BE2C (cell line): ENCODE measurements around the gene QDPR.
"Not testable (repeated sequence)": the region's sequence is repeated elsewhere in the genome, so short reads cannot be mapped to it uniquely, and the experiment has no call there.

Experiments used
- DNase-seq: peaks from one replicate; pipeline ENCODE4 v3.0.0-alpha.2; 2020
- H3K27me3 ChIP-seq: fragments of 250-450 bp; sonication (Bioruptor Pico); 2 replicates; pipeline ENCODE4 v1.5.1; 2020; ENCODE audit warnings: mild to moderate bottlenecking
- H3K36me3 ChIP-seq: fragments of 250-450 bp; sonication (Bioruptor Pico); 2 replicates; pipeline ENCODE4 v1.5.1; 2020; ENCODE audit warnings: mild to moderate bottlenecking
- H3K4me1 ChIP-seq: fragments of 250-450 bp; sonication (Bioruptor Pico); 2 replicates; pipeline ENCODE4 v1.5.1; 2020
- H3K4me3 ChIP-seq: 2 replicates; pipeline ENCODE4 v1.5.1; 2011; ENCODE audit warnings: low read depth, low read length
- H3K9me3 ChIP-seq: fragments of 250-450 bp; sonication (Bioruptor Pico); 2 replicates; pipeline ENCODE4 v1.5.1; 2020
- TF ChIP-seq, protein P1 (sequence below): IDR thresholded peaks from 2 replicates; pipeline ENCODE4 v1.5.1; 2012; ENCODE audit warnings: mild to moderate bottlenecking, low read depth, low read length

QDPR gene

DNA sequence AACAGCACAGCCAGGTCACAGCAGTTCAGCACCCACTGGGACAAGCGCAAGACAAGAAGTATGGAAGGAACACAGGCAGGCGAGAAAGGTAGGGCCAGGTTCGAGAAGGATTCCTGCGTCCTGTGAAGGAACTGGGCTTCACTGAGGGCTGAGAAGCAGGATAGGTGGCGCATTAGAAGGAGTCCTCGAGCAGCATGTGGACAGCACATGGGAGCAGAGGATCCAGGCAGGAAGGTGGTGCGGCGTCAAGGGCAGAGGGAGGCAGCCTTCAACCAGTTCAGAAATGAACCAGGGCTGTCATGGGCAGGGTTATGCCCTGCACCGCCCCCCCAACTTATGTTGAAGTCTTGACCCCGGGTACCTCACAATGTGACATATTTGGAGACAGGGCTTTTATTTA, 34.3 kb upstream of the QDPR start:
- DNase-seq: no peak
- Histone ChIP-seq H3K9me3 (no peaks in the 10 kb centered on the region), H3K4me3 (no peak overlapping the region), H3K4me1 (peaks cover 7% of the 10 kb centered on the region; the same call in 1 of the 2 replicates), H3K36me3 (no peaks in the 10 kb centered on the region), H3K27me3 (no peaks in the 10 kb centered on the region)
- TF ChIP-seq, protein P1, sequence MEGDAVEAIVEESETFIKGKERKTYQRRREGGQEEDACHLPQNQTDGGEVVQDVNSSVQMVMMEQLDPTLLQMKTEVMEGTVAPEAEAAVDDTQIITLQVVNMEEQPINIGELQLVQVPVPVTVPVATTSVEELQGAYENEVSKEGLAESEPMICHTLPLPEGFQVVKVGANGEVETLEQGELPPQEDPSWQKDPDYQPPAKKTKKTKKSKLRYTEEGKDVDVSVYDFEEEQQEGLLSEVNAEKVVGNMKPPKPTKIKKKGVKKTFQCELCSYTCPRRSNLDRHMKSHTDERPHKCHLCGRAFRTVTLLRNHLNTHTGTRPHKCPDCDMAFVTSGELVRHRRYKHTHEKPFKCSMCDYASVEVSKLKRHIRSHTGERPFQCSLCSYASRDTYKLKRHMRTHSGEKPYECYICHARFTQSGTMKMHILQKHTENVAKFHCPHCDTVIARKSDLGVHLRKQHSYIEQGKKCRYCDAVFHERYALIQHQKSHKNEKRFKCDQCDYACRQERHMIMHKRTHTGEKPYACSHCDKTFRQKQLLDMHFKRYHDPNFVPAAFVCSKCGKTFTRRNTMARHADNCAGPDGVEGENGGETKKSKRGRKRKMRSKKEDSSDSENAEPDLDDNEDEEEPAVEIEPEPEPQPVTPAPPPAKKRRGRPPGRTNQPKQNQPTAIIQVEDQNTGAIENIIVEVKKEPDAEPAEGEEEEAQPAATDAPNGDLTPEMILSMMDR: no peak

DNA sequence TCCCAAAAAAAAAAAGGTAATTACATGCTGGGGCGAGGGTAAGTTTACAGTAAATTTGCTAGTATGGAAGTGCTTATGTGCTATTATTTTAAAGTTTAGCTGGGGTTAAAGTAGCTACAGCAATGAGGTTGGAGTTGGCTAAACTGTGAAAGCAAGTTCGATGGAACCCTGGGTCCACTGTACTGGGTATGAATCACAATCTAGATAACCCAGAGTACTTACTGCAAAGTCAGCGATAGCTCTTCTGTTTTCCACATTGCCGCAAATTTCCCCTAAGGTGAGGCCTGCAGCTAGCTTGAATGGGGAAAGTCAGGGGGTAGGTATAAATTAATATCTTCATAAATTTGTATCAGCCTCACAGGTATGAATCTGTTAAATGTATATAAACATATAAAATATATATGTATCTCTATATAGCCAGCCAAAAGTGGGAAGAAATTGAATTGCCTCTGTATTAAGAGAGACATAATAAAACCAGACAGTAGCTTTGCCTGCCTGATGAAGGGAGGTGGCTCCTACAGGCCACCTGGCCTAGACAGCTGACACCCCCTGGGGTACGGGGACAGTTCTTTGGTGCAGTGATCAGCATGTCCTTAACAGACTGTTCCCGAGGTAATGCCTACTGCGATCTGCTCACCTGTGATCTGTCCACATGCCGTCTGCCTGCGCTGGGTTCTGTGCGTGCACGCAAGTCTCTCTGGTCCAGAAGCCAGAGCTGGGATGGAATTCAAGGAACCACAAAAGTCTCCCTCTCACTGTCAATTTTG, 33.7 kb upstream of the QDPR start:
- TF ChIP-seq, protein P1: no peak
- peaks cover 7% of the 10 kb centered on the region; the same call in 1 of the 2 replicates for H3K4me1 ChIP-seq

GRCh38 chr4:17544831-17545234, 32.9 kb upstream of the QDPR start:
- Histone ChIP-seq H3K27me3 (no peaks in the 10 kb centered on the region), H3K9me3 (no peaks in the 10 kb centered on the region), H3K4me1 (peaks cover 7% of the 10 kb centered on the region; the same call in 1 of the 2 replicates), H3K36me3 (no peaks in the 10 kb centered on the region), H3K4me3 (no peak overlapping the region)
- no peak for DNase-seq
- TF ChIP-seq, protein P1: no peak

More for the DNA sequence above, 33.7 kb upstream of the QDPR start:
- H3K27me3 ChIP-seq: no peaks in the 10 kb centered on the region
- H3K4me3 ChIP-seq: no peak overlapping the region
- no peaks in the 10 kb centered on the region for H3K9me3 ChIP-seq
- DNase-seq: no peak
- no peaks in the 10 kb centered on the region for H3K36me3 ChIP-seq

DNA sequence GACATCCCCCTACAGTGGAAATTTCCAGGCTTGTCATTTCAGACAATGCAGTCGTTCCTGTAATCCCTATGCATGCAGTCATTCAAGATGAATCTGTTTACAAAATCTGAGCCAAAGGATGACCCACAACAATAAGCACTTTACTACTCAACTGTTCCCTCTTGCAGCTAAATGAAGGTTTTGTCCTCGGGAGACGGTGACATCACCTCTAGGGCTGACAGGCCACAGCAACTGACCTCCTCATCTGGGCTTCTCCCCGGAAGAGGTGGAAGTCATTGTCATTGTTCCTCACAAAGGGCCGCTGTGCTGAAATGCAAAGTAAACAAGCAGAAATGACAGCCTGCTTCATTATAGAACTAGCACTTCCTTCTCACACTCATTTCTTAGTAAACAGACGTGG, 32.3 kb upstream of the QDPR start:
- Histone ChIP-seq H3K4me1 (peaks cover 7% of the 10 kb centered on the region; the same call in 1 of the 2 replicates), H3K36me3 (no peaks in the 10 kb centered on the region), H3K9me3 (no peaks in the 10 kb centered on the region), H3K4me3 (no peak overlapping the region), H3K27me3 (no peaks in the 10 kb centered on the region)
- no peak for DNase-seq
- TF ChIP-seq, protein P1: no peak

GRCh38 chr4:17537060-17537459, 25.2 kb upstream of the QDPR start:
- H3K4me3 ChIP-seq, DNase-seq, H3K9me3 ChIP-seq, H3K36me3 ChIP-seq, H3K4me1 ChIP-seq, H3K27me3 ChIP-seq: not testable (repeated sequence)

DNA sequence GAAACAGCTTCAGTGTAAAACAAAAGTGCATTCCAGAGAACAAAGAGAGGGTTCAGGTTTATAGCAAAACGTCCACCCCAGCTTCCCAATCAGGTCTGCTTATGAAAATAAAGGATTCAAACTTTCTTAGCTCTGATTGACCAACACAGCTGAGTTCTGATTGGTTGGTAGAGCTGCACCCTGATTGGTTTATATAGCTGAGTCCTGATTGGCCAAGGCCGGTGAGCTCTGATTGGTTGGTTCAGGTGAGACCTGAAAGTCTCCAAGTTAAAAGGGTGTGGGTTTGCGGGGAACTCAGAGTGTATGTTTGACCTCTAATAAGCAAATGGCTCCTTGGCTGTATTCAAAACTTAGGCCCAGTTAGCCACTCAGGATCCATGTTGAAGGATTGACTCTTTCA, 24.0 kb upstream of the QDPR start:
- Histone ChIP-seq H3K9me3 (no peaks in the 10 kb centered on the region), H3K4me1 (no peaks in the 10 kb centered on the region), H3K4me3 (no peak overlapping the region), H3K27me3 (no peaks in the 10 kb centered on the region), H3K36me3 (no peaks in the 10 kb centered on the region)
- DNase-seq: peak; percentile 29
- TF ChIP-seq, protein P1: no peak
